GM23338 (cell line): ENCODE data around the gene CCDC74A. TPM values are rescaled to one million over a fixed set of nuclear protein-coding genes. Genes with fewer than 3 reads are reported as not detected.
"Not testable (repeated sequence)": the region's sequence is repeated elsewhere in the genome, so short reads cannot be mapped to it uniquely, and the experiment has no call there.

Experiments used
- ATAC-seq: fragments of 200-7000 bp; cut with Tn5 transposase; 3 replicates; pipeline ENCODE4 v1.9.1; 2020
- DNase-seq: peaks from one replicate; pipeline ENCODE4 v3.0.0-alpha.2; 2015; ENCODE audit warnings: low spot score
- H2AFZ ChIP-seq: fragments of 200-600 bp; sonication (generic); 2 replicates; pipeline ENCODE4 v1.8.0; 2016; ENCODE audit warnings: antibody characterized with exemption, mild to moderate bottlenecking, moderate library complexity
- H3F3A ChIP-seq: fragments of 200-600 bp; sonication (generic); replicated peaks from 2 replicates; pipeline ENCODE4 v1.8.0; 2017; ENCODE audit warnings: antibody characterized with exemption, mixed run types, low read depth
- H3K27ac ChIP-seq: fragments of 200-600 bp; sonication (generic); 2 replicates; pipeline ENCODE4 v1.6.1; 2016; ENCODE audit warnings: low read depth
- H3K27me3 ChIP-seq: fragments of 200-600 bp; sonication (generic); 2 replicates; pipeline ENCODE4 v1.8.0; 2016; ENCODE audit warnings: mild to moderate bottlenecking, mixed run types, moderate library complexity; ENCODE audit not compliant: insufficient read depth
- H3K36me3 ChIP-seq: fragments of 200-600 bp; sonication (generic); 2 replicates; pipeline ENCODE4 v1.8.0; 2016; ENCODE audit warnings: mild to moderate bottlenecking; ENCODE audit not compliant: insufficient read depth
- H3K4me1 ChIP-seq: fragments of 200-600 bp; sonication (generic); 2 replicates; pipeline ENCODE4 v1.8.0; 2016; ENCODE audit warnings: mild to moderate bottlenecking, moderate library complexity; ENCODE audit not compliant: insufficient read depth
- H3K4me2 ChIP-seq: fragments of 200-600 bp; sonication (generic); 2 replicates; pipeline ENCODE4 v1.7.1; 2017; ENCODE audit warnings: mixed run types
- H3K4me3 ChIP-seq: fragments of 200-600 bp; sonication (generic); 2 replicates; pipeline ENCODE4 v1.6.1; 2016; ENCODE audit warnings: mixed run types
- H3K79me2 ChIP-seq: fragments of 200-600 bp; sonication (generic); replicated peaks from 2 replicates; pipeline ENCODE4 v1.8.0; 2017; ENCODE audit warnings: mild to moderate bottlenecking; ENCODE audit not compliant: insufficient read depth
- H3K9me2 ChIP-seq: fragments of 200-600 bp; sonication (generic); 2 replicates; pipeline ENCODE4 v1.8.0; 2017; ENCODE audit not compliant: insufficient read depth
- H4K20me1 ChIP-seq: fragments of 200-600 bp; sonication (generic); replicated peaks from 2 replicates; pipeline ENCODE4 v1.8.0; 2017; ENCODE audit warnings: mild to moderate bottlenecking; ENCODE audit not compliant: insufficient read depth
- H3K27ac Mint-ChIP-seq: 2 replicates; pipeline ENCODE4 v1.8.0; 2020; ENCODE audit warnings: inconsistent platforms, mild to moderate bottlenecking, moderate library complexity, mixed read lengths
- H3K27me3 Mint-ChIP-seq: 3 replicates; pipeline ENCODE4 v1.8.0; 2022; ENCODE audit warnings: low read depth, mild to moderate bottlenecking, moderate library complexity, mixed read lengths, inconsistent platforms; ENCODE audit not compliant: insufficient read depth, poor library complexity
- H3K36me3 Mint-ChIP-seq: 3 replicates; pipeline ENCODE4 v1.8.0; 2021; ENCODE audit warnings: low read depth, mild to moderate bottlenecking, inconsistent platforms, moderate library complexity, mixed read lengths
- H3K4me1 Mint-ChIP-seq: 3 replicates; pipeline ENCODE4 v1.8.0; 2020; ENCODE audit warnings: mild to moderate bottlenecking, inconsistent platforms, mixed read lengths
- H3K4me3 Mint-ChIP-seq: 3 replicates; pipeline ENCODE4 v1.8.0; 2021; ENCODE audit warnings: moderate library complexity, mild to moderate bottlenecking, inconsistent platforms, mixed read lengths
- H3K9me3 Mint-ChIP-seq: 3 replicates; pipeline ENCODE4 v1.8.0; 2020; ENCODE audit warnings: moderate library complexity, mild to moderate bottlenecking, inconsistent platforms, mixed read lengths
- CREB1 ChIP-seq: fragments of 250-450 bp; sonication (Bioruptor Pico); IDR thresholded peaks from 2 replicates; pipeline ENCODE4 v1.5.0; 2020; ENCODE audit warnings: low read depth, mild to moderate bottlenecking, moderate library complexity
- CTCF ChIP-seq, 2 experiments: fragments of 200-600 bp in 1 of 2; sonication (generic) in 1 of 2; conservative IDR thresholded peaks; 2 replicates each; pipeline versions ENCODE4 v1.5.1 to v1.6.1; 2016 to 2017; ENCODE audit warnings: antibody characterized with exemption in 2 of 2, low read depth in 2 of 2, mild to moderate bottlenecking in 2 of 2, moderate library complexity in 1 of 2
- EZH2 ChIP-seq: fragments of 200-600 bp; sonication (generic); IDR thresholded peaks from one replicate; pipeline ENCODE4 v1.8.0; 2017; ENCODE audit warnings: antibody characterized with exemption, mild to moderate bottlenecking, low read depth; ENCODE audit not compliant: unreplicated experiment
- EZH2phosphoT487 ChIP-seq: fragments of 200-600 bp; sonication (generic); IDR thresholded peaks from one replicate; pipeline ENCODE4 v1.8.1; 2018; ENCODE audit warnings: antibody characterized with exemption; ENCODE audit not compliant: unreplicated experiment
- JUNB ChIP-seq: IDR thresholded peaks from one replicate; pipeline ENCODE4 v1.6.1; 2016; ENCODE audit warnings: antibody characterized with exemption; ENCODE audit not compliant: unreplicated experiment
- NANOG ChIP-seq: IDR thresholded peaks from 2 replicates; pipeline ENCODE4 v1.6.1; 2016; ENCODE audit warnings: antibody characterized with exemption, borderline replicate concordance
- STAT1 ChIP-seq: IDR thresholded peaks from one replicate; pipeline ENCODE4 v1.6.1; 2016; ENCODE audit warnings: antibody characterized with exemption; ENCODE audit not compliant: unreplicated experiment
- ZNF114 ChIP-seq: fragments of 250-450 bp; sonication (Bioruptor Pico); IDR thresholded peaks from 2 replicates; pipeline ENCODE4 v1.5.0; 2020; ENCODE audit warnings: mild to moderate bottlenecking, moderate library complexity
- ZNF462 ChIP-seq: fragments of 250-450 bp; sonication (Bioruptor Pico); IDR thresholded peaks from 2 replicates; pipeline ENCODE4 v1.5.0; 2020; ENCODE audit warnings: mild to moderate bottlenecking, moderate library complexity
- polyA plus RNA-seq: library from polyadenylated mRNA; unstranded; fragments of >200 nt; fragmentation: Nextera tagmentation; extraction: Ambion mirVana; gene quantifications from 2 replicates; pipeline ENCODE4 v1.2.1, GENCODE V29; 2016
- total RNA-seq: library from RNA; depleted of rRNA; stranded (reverse); fragments of >200 nt; shearing (Covaris generic); gene quantifications from 2 replicates; pipeline ENCODE4 v1.2.3, GENCODE V29; 2014
- TF ChIP-seq, protein P1 (sequence below): IDR thresholded peaks from 2 replicates; pipeline ENCODE4 v1.6.1; 2016; ENCODE audit warnings: antibody characterized with exemption

The CCDC74A gene
- total and polyA plus RNA-seq, 2 experiments from 2014 or later = 16.5 to 47.8 TPM

- H3K36me3 Mint-ChIP-seq = peaks cover 33% of the 10 kb centered on the region
- Histone ChIP-seq H3K27ac (no peak overlapping the region), H3K4me1 (no peaks in the 10 kb centered on the region), H3K36me3 (no peaks in the 10 kb centered on the region), H3F3A (no peaks in the 10 kb centered on the region), H2AFZ (no peak overlapping the region), H3K4me2 (no peak overlapping the region), H3K9me2 (no peaks in the 10 kb centered on the region), H3K27me3 (no peaks in the 10 kb centered on the region), H4K20me1 (no peaks in the 10 kb centered on the region), H3K79me2 (no peaks in the 10 kb centered on the region), H3K4me3 (no peak overlapping the region)
- no peaks in the 10 kb centered on the region for H3K27me3 Mint-ChIP-seq
- H3K4me3 Mint-ChIP-seq = no peak overlapping the region
- no peaks in the 10 kb centered on the region for H3K9me3 Mint-ChIP-seq
- ATAC-seq (no peak), DNase-seq (no peak)
- no peak for TF ChIP-seq ZNF462 (CRISPR knock-in tag)
- TF ChIP-seq ZNF114 = no peak
- TF ChIP-seq, protein P1, sequence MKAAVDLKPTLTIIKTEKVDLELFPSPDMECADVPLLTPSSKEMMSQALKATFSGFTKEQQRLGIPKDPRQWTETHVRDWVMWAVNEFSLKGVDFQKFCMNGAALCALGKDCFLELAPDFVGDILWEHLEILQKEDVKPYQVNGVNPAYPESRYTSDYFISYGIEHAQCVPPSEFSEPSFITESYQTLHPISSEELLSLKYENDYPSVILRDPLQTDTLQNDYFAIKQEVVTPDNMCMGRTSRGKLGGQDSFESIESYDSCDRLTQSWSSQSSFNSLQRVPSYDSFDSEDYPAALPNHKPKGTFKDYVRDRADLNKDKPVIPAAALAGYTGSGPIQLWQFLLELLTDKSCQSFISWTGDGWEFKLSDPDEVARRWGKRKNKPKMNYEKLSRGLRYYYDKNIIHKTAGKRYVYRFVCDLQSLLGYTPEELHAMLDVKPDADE = no peak
- no peak for TF ChIP-seq NANOG
- no peak for TF ChIP-seq EZH2
- no peak for TF ChIP-seq CREB1 (CRISPR knock-in tag)
- TF ChIP-seq CTCF (conservative IDR thresholded peaks at IDR 0.05; ENCODE audit: low read depth in 2 of 2) = no peak
- TF ChIP-seq EZH2phosphoT487 = no peak
- no peak for TF ChIP-seq STAT1
- TF ChIP-seq JUNB = no peak
- H3K27ac Mint-ChIP-seq = no peak overlapping the region
- H3K4me1 Mint-ChIP-seq = peaks cover 3% of the 10 kb centered on the region; the same call in 1 of the 3 replicates
Observed at GRCh38 chr2:131519466-131519865, 8.2 kb upstream of the CCDC74A start.

DNA sequence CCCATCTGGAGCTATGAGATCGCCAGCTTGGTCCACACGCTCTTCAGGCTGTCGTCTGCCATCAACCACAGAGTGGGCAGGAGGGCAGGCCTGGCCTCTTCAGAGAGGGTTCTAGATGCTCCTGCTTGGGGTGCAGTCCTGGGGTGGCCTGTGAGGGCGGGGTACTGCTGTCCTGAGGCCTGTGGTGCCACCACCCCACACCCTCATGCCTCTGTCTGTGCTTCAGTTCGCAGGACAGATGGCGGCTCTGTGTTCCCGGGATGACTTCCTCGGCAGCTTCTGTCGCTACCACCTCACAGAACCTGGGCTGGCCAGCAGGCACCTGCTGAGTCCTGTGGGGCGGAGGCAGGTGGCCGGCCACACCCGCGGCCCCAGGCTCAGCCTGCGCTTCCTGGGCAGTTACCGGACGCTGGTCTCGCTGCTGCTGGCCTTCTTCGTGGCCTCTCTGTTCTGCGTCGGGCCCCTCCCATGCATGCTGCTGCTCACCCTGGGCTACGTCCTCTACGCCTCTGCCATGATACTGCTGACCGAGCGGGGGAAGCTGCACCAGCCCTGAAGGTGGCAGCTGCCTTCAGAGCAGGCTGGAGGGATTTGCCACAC is 7.7 kb upstream of the CCDC74A start:
- not testable (repeated sequence) for ATAC-seq, H3K9me2 ChIP-seq, H3K4me3 ChIP-seq, H3K4me3 Mint-ChIP-seq, H3K36me3 ChIP-seq, H3K9me3 Mint-ChIP-seq, H4K20me1 ChIP-seq, H3K27me3 ChIP-seq, H3K27ac ChIP-seq, H3K79me2 ChIP-seq, DNase-seq, H3K27me3 Mint-ChIP-seq, H3K4me1 Mint-ChIP-seq, H3K4me2 ChIP-seq, H3F3A ChIP-seq, H3K4me1 ChIP-seq, H3K27ac Mint-ChIP-seq, H2AFZ ChIP-seq
- peaks cover 33% of the 10 kb centered on the region for H3K36me3 Mint-ChIP-seq
